Suprapubic skin (tissue), 4 donors: ENCODE results near the gene NKAIN1. TPM values are rescaled to one million over a fixed set of nuclear protein-coding genes. Genes with fewer than 3 reads are reported as not detected.

ENCODE experiments used
- DNase-seq, 2 donors: peaks; one replicate each; pipeline ENCODE4 v3.0.0-alpha.2; 2019; ENCODE audit warnings: low spot score in 2 of 2
- H3K27ac ChIP-seq: fragments of 200-600 bp; sonication (generic); one replicate; pipeline ENCODE4 v1.5.1; 2019
- H3K27me3 ChIP-seq: fragments of 200-600 bp; sonication (generic); one replicate; pipeline ENCODE4 v1.5.1; 2019
- H3K36me3 ChIP-seq: fragments of 200-600 bp; sonication (generic); one replicate; pipeline ENCODE4 v1.5.1; 2019
- H3K4me1 ChIP-seq: fragments of 200-600 bp; sonication (generic); one replicate; pipeline ENCODE4 v1.5.1; 2019
- H3K4me3 ChIP-seq: fragments of 200-600 bp; sonication (generic); one replicate; pipeline ENCODE4 v1.5.1; 2019; ENCODE audit warnings: mild to moderate bottlenecking
- H3K9me3 ChIP-seq: fragments of 200-600 bp; sonication (generic); one replicate; pipeline ENCODE4 v1.5.1; 2019
- CTCF ChIP-seq, 2 donors: fragments of 200-600 bp in 1 of 2; fragments of 450-650 bp in 1 of 2; sonication (generic) in 1 of 2; IDR thresholded peaks; one replicate each; pipeline ENCODE4 v1.5.1; 2016 to 2019; ENCODE audit warnings: antibody characterized with exemption in 2 of 2, mild to moderate bottlenecking in 1 of 2, moderate library complexity in 1 of 2
- EP300 ChIP-seq: sonication (generic); formaldehyde crosslinking; IDR thresholded peaks from one replicate; pipeline ENCODE4 v1.6.1; 2017; ENCODE audit warnings: antibody characterized with exemption
- POLR2A ChIP-seq, 2 donors: fragments of 450-650 bp; IDR thresholded peaks; one replicate each; pipeline ENCODE4 v1.6.1; 2017; ENCODE audit warnings: antibody characterized with exemption in 2 of 2, mild to moderate bottlenecking in 2 of 2, moderate library complexity in 2 of 2
- POLR2AphosphoS5 ChIP-seq, 3 donors: sonication (generic); formaldehyde crosslinking; IDR thresholded peaks; one replicate each; pipeline ENCODE4 v1.6.1; 2017; ENCODE audit warnings: antibody characterized with exemption in 3 of 3
- WGBS: methylation state at CpG from one replicate; pipeline ENCODE4 v1.1.5; 2018; 5-methylcytosine and 5-hydroxymethylcytosine counted together
- total RNA-seq, 4 donors: library from RNA; depleted of rRNA; stranded (reverse); fragments of >200 nt; gene quantifications; one replicate each; pipeline ENCODE4 v1.1.0, GENCODE V29; 2016

Gene NKAIN1
- total RNA-seq, 4 donors from 2014 or later: 0.64 to 2.5 (median 1.5) TPM

DNA sequence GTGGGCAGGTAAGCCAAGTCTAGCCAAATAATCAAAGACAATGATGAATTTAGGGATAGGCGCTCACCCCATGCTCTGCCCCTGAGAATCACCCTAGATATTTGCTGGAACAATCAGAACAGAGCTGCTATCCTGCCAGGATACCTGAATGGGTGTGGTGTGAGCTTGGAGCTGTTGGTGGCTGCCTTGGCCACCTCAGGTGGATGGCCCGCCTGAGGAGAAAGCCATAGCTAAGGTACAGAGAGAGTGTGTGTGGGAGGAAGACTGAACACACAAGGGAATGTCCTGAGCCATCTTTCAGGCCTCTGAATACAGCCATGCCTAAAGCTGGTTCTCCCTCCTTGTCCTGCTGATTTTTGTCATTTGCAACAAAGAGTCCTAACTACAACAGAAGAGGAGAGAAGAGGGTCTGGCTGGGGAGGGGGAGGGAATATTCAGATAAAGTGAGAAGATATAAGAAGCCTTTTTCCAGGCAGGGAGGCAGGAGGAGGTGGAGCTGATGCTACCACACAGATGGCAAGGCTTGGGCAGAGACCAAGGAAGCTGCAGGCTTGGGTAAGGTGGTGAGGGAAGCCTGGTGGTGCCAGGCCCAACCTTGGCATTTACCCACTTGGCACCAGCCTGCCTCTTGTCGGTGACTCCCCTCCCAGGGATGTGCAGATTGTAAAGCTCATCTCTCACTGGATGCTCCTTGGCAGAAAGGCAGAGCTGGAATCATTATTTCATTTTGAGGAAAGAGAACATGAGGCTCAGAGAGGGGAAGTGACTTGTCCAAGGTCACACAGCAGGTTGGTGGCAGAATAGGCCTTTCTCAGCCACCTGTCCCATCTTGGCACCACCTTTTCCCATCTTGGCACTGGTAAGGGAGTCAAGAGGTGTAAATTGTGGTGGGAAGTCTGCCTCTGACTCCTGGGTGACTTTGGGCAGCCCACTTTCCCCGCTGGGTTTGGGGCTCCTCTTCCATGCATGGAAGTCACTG lies 49.7 kb downstream of the NKAIN1 start:
- no peaks in the 10 kb centered on the region for H3K4me1 ChIP-seq
- TF ChIP-seq POLR2A (IDR thresholded peaks at IDR 0.05): no peak
- TF ChIP-seq EP300: no peak
- TF ChIP-seq POLR2AphosphoS5 (IDR thresholded peaks at IDR 0.05): no peak
- no peak for TF ChIP-seq CTCF (IDR thresholded peaks at IDR 0.05)
- peaks cover 4% of the 10 kb centered on the region for H3K27me3 ChIP-seq
- WGBS: 71% methylated on average over 3 of the region's 4 CpGs
- DNase-seq: no peak
- no peak overlapping the region for H3K4me3 ChIP-seq
- no peaks in the 10 kb centered on the region for H3K9me3 ChIP-seq
- H3K36me3 ChIP-seq: no peaks in the 10 kb centered on the region
- no peak overlapping the region for H3K27ac ChIP-seq

GRCh38 chr1:31183927-31184554 lies 55.6 kb downstream of the NKAIN1 start:
- DNase-seq: no peak
- Histone ChIP-seq H3K4me3 (no peak overlapping the region), H3K9me3 (no peaks in the 10 kb centered on the region), H3K27ac (no peak overlapping the region), H3K36me3 (no peaks in the 10 kb centered on the region), H3K27me3 (peaks cover 11% of the 10 kb centered on the region), H3K4me1 (peaks cover 16% of the 10 kb centered on the region)
- TF ChIP-seq POLR2A (IDR thresholded peaks at IDR 0.05) (no peak), POLR2AphosphoS5 (IDR thresholded peaks at IDR 0.05) (no peak), CTCF (IDR thresholded peaks at IDR 0.05) (peak; percentile 2 to 80), EP300 (no peak)
- 51% methylated on average over 6 of the region's 6 CpGs for WGBS

- 74% methylated on average over 6 of the region's 6 CpGs for WGBS
- Histone ChIP-seq H3K4me1 (peaks cover 16% of the 10 kb centered on the region), H3K4me3 (no peak overlapping the region), H3K36me3 (no peaks in the 10 kb centered on the region), H3K27ac (no peak overlapping the region), H3K9me3 (no peaks in the 10 kb centered on the region), H3K27me3 (peaks cover 11% of the 10 kb centered on the region)
- TF ChIP-seq CTCF (IDR thresholded peaks at IDR 0.05): no peak
- TF ChIP-seq EP300: no peak
- no peak for TF ChIP-seq POLR2A (IDR thresholded peaks at IDR 0.05)
- no peak for TF ChIP-seq POLR2AphosphoS5 (IDR thresholded peaks at IDR 0.05)
- DNase-seq: no peak
Measured at GRCh38 chr1:31183126-31183525, 56.6 kb downstream of the NKAIN1 start.

- Histone ChIP-seq H3K27ac (no peak overlapping the region), H3K4me1 (peaks cover 16% of the 10 kb centered on the region), H3K27me3 (peaks cover 11% of the 10 kb centered on the region), H3K4me3 (peak overlapping the region; percentile 32), H3K9me3 (no peaks in the 10 kb centered on the region), H3K36me3 (no peaks in the 10 kb centered on the region)
- TF ChIP-seq POLR2AphosphoS5 (IDR thresholded peaks at IDR 0.05) (peak in 1 of 3 donors; percentile 43), CTCF (IDR thresholded peaks at IDR 0.05) (peak in 1 of 2 donors; percentile 35), POLR2A (IDR thresholded peaks at IDR 0.05) (no peak)
- DNase-seq: peak; percentile 81 to 87
- WGBS: 2% methylated on average over 10 of the region's 18 CpGs
Measured at GRCh38 chr1:31182352-31182751, 57.3 kb downstream of the NKAIN1 start.
